HG03571 (cell line): ENCODE data around the gene METTL25B.

ENCODE experiments used
- ATAC-seq: cut with Tn5 transposase; IDR thresholded peaks from one replicate; pipeline ENCODE4 v1.9.1; 2021; ENCODE audit not compliant: unreplicated experiment

Gene METTL25B

DNA sequence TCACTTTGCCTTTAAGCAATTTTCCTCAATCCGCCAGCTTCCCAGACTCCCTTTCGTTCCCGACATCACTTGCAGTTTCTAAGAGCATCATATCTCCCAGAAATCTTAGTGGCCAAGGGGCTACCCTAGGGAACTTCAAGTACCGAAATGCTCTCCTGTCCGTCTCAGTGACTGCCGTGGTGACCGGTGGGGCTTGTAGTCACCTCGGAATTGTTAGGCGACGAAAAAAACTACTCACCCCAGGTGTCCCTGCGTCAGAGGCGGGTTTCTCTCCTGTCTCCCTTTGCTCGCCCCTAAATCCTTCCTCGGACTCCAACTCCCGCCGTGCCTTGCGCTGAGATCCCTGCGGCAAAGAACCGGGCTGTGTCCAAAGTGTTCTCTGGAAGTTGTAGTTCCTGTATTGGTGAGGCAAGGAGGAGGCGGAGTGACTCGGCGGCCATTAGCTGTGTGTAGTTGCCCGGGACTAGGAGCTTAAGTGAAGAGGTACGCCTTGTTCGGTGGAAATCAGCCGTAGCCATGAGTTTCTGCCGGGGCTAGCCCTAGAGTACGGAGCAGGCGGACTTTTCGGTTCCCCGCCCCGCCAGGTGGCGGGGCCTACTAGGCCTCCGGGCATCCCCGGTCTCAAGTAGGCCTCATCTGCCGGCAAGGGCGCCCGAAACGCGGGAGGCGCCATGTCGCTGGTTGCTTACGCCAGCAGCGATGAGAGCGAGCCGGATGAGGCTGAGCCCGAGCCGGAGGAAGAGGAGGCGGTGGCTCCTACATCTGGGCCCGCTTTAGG, 39.0 kb downstream of the METTL25B start, which contains the start of gene PRCC:
Gene PRCC (plus strand): TSS at position 435 of the 778 bp plus-strand sequence. CDS start 237 bp downstream, at position 672.
- ATAC-seq = peak; percentile 93

DNA sequence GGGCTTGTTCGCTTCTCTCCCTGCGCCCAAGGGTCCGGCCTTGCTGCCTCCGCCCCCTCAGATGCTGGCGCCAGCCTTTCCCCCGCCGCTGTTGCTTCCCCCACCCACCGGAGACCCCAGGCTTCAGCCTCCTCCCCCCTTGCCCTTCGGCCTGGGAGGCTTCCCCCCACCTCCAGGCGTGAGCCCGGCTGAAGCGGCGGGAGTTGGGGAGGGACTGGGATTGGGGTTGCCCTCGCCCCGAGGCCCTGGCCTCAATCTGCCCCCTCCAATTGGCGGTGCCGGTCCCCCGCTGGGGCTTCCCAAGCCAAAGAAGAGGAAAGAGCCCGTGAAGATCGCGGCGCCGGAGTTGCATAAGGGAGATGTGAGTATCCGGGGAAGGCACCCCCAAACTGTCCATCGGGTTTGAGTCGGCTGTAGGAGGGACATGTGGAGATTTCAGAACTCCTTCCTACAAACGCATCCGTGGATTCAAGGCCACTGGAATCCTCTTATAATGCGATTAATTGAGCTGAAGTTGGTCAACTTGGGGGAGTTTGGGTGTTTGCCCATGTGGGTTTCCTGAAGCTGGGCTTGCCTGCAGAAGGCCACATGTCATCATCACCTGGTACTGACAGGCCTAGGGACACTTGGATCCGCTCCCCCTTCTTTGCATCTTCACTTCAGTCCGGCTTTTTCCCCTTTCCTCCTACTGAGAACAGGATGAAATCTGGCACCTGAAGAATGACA, 39.8 kb downstream of the METTL25B start:
- no peak for ATAC-seq

DNA sequence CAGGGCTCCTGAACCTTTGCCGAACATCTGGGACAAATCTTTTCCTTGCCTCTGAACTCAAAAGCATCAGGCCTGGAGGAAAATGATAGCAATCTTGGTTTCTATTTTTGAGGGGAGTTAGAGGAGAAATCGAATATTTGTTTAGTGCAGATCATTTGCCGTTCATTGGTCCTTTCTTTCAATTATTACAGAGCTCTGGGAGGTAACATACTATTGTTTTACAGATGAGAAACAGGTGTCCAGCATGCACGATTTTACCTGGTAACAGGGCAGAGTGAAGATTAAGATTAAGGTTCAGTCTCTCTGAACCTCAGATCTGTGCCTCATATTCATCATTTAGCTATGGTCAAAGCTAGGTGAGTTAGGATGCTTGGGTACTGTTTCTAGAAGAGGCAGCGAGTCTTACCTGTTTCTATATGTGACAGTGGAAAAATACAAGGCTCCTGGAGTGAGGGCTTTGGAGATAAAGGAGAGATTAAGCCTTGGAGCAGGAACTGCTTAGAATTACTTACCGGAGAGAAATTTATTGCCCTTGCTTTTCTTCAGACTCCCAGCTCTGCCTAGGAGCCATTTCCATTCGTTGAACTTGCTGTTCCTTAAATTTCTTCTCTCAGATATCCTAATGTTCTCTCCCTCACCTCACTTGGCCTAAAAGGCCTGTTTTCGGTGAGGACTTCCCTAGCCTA, 40.5 kb downstream of the METTL25B start:
- ATAC-seq = no peak

DNA sequence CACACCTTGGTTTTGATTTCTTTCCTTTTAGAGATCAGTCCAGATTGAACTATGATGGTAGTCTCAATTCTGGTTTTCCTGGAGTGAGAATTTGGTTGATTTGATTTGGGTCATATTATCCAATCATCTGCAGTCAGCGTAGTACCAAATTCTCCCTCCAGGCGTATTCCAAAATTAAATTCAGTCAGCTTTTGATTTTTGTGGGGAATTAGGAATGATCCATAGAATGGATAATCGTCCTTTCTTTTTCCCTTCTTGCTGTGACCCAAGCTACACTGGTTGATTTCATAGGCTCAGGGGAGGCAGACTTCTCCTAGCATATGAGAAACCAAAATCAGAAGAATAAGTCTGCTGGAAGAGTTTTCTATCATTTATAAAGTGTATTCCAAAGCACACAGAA, 44.0 kb downstream of the METTL25B start:
- no peak for ATAC-seq

DNA sequence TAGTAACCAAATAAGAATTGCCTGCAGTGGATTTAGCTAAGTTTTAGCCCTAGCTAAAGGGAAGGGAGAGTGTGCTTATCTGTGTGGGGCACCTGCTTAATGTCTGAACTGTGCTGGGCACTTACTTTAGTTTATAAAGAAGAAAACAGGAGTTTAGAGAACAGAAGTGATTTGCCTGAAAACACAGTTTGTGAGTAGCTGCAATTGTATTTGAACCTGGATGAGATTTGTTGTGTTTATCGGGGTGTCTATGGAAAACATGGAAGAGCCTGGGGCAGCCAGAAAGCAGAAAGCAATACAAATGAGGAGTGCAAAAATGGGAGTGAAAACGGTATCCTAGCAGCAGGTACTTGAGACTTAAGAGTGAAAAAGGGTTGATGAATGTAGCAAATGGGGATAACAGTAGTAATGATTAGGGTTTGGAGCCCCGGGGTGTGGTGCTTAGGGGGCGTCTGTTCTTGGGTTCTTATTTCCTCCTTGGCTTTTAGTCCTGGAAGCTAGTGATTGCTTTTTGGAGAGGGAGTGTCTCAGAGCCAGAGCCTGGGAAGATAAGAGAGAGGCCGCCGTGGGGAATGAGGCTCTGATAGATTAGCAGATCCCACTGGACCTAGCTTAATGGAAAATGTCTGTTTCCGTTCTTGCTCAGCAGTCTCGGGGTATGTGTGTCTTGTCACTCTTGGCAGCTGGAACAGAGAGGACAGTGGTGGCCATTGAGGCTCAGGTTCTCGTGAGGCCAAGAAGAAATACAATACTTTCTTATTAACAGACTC, 44.6 kb downstream of the METTL25B start:
- ATAC-seq = no peak

DNA sequence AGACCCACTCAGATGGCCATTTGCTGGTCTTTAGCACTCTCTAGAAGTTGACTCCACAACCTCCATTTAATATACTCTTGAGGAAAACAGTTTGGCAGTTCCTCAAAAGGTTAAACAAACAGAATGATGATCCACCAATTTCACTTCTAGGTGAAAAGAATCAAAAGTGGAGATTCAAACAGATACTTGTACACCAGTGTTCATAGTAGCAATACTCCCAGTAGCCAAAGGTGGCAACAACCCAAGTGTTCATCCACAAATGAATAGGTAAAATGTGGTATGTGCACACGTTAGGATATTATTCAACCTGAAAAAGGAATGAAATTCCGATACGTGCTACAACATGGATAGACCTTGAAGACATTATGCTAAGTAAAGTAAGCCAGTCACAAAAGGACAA, 45.3 kb downstream of the METTL25B start:
- no peak for ATAC-seq

DNA sequence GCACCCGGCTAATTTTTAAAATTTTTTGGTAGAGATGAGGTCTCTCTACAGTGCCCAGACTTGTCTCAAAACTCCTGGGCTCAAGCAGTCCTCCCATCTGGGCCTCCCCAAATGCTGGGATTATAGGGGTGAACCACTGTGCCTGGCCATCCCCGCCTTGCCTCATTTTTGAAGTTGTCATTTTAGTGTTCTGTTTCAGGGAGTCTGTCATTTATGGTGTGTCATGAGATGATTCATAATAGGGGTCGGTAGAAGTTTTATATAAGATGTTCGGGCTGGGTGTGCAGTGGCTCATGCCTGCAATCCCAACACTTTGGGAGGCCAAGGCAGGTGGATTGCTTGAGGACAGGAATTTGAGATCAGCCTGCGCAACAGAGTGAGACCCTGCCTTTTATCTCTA, 47.5 kb downstream of the METTL25B start:
- no peak for ATAC-seq

DNA sequence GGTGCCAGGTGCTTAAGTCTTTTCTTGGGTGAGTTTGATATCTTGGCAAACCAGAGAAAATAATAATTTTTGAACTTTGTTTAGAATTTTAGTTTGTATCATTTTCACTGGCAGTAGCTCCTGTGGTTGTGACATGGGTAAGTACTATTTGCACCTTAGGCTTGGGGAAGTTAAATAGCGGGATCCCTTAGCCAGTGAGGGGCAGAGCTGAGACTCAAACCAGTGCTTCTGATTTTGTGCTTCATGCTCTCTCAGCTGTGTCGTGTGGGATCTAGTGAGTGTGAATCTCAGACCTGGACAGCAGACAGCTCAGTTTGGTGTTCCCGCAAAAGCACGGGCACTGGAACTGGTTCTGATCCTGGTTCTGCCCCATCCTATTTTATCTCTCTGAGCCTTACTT, 48.7 kb downstream of the METTL25B start:
- ATAC-seq = no peak

DNA sequence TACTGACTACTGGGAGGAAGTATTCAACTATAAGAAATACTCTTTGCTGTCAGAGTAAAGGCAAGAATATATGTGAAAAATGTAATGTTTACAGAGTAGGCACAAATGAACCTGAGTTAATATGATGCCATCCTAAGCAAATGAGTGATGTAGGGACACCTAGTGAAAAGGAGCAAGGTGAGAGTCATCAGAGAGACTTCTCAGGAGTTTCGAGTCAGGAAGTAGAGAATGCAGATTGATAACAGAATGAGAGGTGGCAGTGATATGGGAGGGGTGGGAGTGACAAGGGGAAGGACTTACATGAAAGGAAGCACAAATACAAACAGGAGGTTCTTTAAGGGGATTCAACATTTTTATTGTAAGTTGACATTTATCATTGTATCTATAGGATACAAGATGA, 49.3 kb downstream of the METTL25B start:
- ATAC-seq = no peak

DNA sequence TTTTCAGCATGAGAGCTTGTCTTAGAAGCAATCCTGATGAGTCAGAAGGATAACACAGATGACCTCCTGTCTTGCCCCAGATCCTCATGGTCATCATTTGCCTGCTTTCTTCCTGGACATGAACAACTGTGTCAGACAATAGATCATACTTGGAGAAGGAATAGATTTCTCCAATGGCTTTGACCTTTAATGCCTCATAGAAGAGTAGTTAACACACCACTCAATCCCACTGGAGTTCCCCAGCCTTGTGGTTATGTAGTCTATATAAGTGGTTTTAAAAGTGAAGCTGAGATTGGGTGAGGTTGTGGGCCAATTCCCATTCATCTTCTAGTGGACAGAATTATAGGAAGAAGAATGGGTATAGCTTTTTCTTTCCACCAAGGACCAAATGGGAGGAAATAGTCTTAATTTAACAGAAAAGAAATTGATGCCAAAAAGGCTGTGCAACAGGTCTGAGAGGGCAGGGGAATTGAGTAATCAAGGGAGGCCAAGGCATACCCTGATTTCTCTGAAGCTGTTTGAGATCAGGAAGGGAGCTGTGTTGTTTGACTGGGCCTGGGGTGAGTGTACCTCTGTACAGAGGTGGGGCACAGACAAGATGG, 53.4 kb downstream of the METTL25B start:
- ATAC-seq = no peak

DNA sequence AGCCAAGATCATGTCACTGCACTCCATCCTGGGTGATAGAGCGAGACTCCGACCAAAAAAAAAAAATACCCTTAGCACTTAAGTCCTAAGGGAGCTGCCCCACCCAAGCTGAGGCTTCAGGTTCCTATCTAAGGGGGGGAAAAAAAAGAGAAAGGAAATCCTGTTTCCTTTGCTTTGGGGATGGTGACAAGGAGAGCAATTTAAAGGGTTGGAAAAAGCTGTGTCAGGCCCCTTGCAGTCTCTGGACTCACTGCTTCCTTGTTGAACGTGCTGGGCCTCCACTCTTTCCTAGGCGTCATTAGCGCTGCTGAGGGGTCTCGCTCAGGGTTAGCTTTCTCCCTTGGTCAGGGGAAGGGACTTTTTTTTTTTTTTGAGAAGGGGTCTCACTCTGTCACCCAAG, 57.2 kb downstream of the METTL25B start:
- ATAC-seq = no peak
